Fibroblast of the aortic adventitia (primary cell): Measurements from ENCODE around the gene EPPIN. TPM values are rescaled to one million over a fixed set of nuclear protein-coding genes. Genes with fewer than 3 reads are reported as not detected.
"Not testable (repeated sequence)": the region's sequence is repeated elsewhere in the genome, so short reads cannot be mapped to it uniquely, and the experiment has no call there.

Experiments
- DNase-seq: peaks from one replicate; pipeline ENCODE4 v3.0.0-alpha.2; 2010; ENCODE audit warnings: low read depth
- H3K4me3 ChIP-seq: 2 replicates; pipeline ENCODE4 v1.5.1; 2011; ENCODE audit warnings: low read depth, mild to moderate bottlenecking, control low read depth, low read length, moderate library complexity
- CTCF ChIP-seq: IDR thresholded peaks from 2 replicates; pipeline ENCODE4 v1.5.1; 2011; ENCODE audit warnings: mild to moderate bottlenecking, low read length, control low read depth, inconsistent platforms; ENCODE audit not compliant: insufficient read depth
- total RNA-seq: library from RNA; depleted of rRNA; stranded (reverse); fragments of >200 nt; gene quantifications from 2 replicates; pipeline ENCODE4 v1.2.3, GENCODE V29; 2012; ENCODE audit warnings: low replicate concordance

The EPPIN gene
- not detected in 2 replicates for total RNA-seq

- no peak for TF ChIP-seq CTCF
- no peak within 1 kb of the TSS for H3K4me3 ChIP-seq
- no peak for DNase-seq
Measured at GRCh38 chr20:45547206-45547770, at the start of gene EPPIN. Gene EPPIN, minus strand, starts transcription at chr20:45547401. Its CDS starts 44 bp downstream, at chr20:45547357.

GRCh38 chr20:45595235-45595634, 48.0 kb upstream of the EPPIN start:
- no peak for TF ChIP-seq CTCF
- no peak for DNase-seq
- no peak overlapping the region for H3K4me3 ChIP-seq

- no peak for TF ChIP-seq CTCF
Measured at GRCh38 chr20:45593498-45593897, 46.3 kb upstream of the EPPIN start.

GRCh38 chr20:45592574-45593189, 45.5 kb upstream of the EPPIN start:
- peak; percentile 10 for DNase-seq
- no peak overlapping the region for H3K4me3 ChIP-seq
- TF ChIP-seq CTCF, result peak; percentile 53

More at GRCh38 chr20:45593498-45593897, 46.3 kb upstream of the EPPIN start:
- no peak for DNase-seq
- H3K4me3 ChIP-seq, result no peak overlapping the region

- DNase-seq, result peak; percentile 7
- no peak for TF ChIP-seq CTCF
Measured at GRCh38 chr20:45589725-45590124, 42.5 kb upstream of the EPPIN start.

GRCh38 chr20:45588800-45589199, 41.6 kb upstream of the EPPIN start:
- DNase-seq, result no peak
- H3K4me3 ChIP-seq, result no peak overlapping the region
- no peak for TF ChIP-seq CTCF

More at GRCh38 chr20:45589725-45590124, 42.5 kb upstream of the EPPIN start:
- no peak overlapping the region for H3K4me3 ChIP-seq

- H3K4me3 ChIP-seq, result not testable (repeated sequence)
- peak; percentile 30 for DNase-seq
Measured at GRCh38 chr20:45585986-45586385, 38.8 kb upstream of the EPPIN start.

GRCh38 chr20:45584294-45584693, 37.1 kb upstream of the EPPIN start:
- not testable (repeated sequence) for DNase-seq, H3K4me3 ChIP-seq
